ENCODE data around the gene CARTPT. TPM values are rescaled to one million over a fixed set of nuclear protein-coding genes. Genes with fewer than 3 reads are reported as not detected.

Gene CARTPT
- total and polyA plus RNA-seq, 8 donors, result 0.82 TPM; not detected in 7

DNA sequence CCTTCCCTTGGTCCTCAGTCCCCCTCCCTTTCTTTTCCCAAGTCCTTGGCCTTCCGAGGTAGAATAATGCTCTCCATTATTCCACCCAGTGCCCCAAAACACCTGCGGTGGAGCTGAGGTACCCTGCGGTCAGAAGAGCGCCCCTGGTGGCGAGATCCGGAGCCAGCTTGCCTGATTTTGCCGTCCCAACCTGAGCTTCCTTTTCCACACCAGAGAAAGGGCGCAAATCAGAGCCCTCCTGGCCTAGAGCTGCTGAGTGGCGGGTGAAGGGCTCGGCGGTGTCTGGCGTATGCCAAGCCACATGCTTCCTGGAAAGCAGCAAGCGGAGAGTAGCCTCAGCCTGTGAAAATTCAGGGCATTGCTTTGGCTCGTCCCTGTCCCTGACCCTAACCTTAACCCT is 21.1 kb upstream of the CARTPT start:
- 47 to 56% methylated on average over 14 of the region's 14 CpGs for WGBS, 2 donors
- no peak overlapping the region for H3K27ac ChIP-seq
- TF ChIP-seq, protein P1, sequence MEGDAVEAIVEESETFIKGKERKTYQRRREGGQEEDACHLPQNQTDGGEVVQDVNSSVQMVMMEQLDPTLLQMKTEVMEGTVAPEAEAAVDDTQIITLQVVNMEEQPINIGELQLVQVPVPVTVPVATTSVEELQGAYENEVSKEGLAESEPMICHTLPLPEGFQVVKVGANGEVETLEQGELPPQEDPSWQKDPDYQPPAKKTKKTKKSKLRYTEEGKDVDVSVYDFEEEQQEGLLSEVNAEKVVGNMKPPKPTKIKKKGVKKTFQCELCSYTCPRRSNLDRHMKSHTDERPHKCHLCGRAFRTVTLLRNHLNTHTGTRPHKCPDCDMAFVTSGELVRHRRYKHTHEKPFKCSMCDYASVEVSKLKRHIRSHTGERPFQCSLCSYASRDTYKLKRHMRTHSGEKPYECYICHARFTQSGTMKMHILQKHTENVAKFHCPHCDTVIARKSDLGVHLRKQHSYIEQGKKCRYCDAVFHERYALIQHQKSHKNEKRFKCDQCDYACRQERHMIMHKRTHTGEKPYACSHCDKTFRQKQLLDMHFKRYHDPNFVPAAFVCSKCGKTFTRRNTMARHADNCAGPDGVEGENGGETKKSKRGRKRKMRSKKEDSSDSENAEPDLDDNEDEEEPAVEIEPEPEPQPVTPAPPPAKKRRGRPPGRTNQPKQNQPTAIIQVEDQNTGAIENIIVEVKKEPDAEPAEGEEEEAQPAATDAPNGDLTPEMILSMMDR (IDR thresholded peaks at IDR 0.05), result peak in 2 of 4 donors; percentile 17 to 18
- intact Hi-C loops (cut with DNase I), result no loop called here
- H3K4me1 ChIP-seq, result no peaks in the 10 kb centered on the region
- no peaks in the 10 kb centered on the region for H3K9me3 ChIP-seq
- FAIRE-seq (no peak), DNase-seq (no peak), ATAC-seq (no peak)
- no peaks in the 10 kb centered on the region for H3K36me3 ChIP-seq
- no peak overlapping the region for H3K4me3 ChIP-seq
- no peaks in the 10 kb centered on the region for H3K27me3 ChIP-seq

DNA sequence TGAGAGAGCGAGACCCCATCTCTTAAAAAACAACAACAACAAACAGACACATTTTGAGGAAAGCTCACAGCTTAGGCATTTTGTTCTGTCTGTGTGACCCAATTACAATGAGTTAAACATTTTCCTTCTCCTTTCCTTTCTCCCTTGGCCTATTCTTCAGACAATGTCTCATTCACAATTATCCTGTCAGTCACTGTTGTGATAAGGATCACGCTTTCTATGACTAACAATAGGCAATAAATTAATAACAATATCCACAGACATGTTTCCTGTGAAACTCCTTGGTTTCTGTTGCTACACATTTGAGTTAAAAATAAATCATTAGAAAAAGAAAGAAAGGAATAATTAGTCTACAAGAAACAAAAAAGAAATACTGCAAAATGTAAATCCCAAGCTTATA is 19.8 kb upstream of the CARTPT start:
- TF ChIP-seq, protein P1 (IDR thresholded peaks at IDR 0.05), result no peak
- WGBS, 2 donors, result 71 to 73% methylated on average over 2 of the region's 2 CpGs
- Histone ChIP-seq H3K27ac (no peak overlapping the region), H3K36me3 (no peaks in the 10 kb centered on the region), H3K27me3 (no peaks in the 10 kb centered on the region), H3K9me3 (no peaks in the 10 kb centered on the region), H3K4me3 (no peak overlapping the region), H3K4me1 (no peaks in the 10 kb centered on the region)
- ATAC-seq (no peak), DNase-seq (no peak), FAIRE-seq (no peak)
- intact Hi-C loops (cut with DNase I), result no loop called here

DNA sequence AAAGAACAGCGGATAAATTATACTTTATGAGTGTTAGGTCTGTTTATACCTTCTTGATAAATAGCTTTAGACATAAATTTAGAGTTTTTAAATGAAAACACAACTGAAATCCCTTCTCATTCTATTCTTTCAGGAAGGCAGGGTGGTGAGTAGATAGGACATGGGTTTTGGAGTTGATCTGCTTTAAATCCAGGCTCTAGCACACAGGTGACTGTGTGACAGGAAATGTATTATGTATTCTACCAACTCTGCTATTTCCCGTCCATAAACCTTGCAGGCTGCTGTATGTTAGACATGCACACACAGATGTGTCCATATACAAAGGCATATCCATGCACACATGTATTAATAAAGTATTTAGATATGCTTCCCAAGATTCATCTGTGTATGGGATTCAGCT is 19.3 kb upstream of the CARTPT start:
- no peaks in the 10 kb centered on the region for H3K4me1 ChIP-seq
- no peak for FAIRE-seq
- TF ChIP-seq, protein P1 (IDR thresholded peaks at IDR 0.05), result no peak
- no peak overlapping the region for H3K27ac ChIP-seq
- no peak for ATAC-seq
- intact Hi-C loops (cut with DNase I), result no loop called here
- H3K36me3 ChIP-seq, result no peaks in the 10 kb centered on the region
- no peak for DNase-seq
- no peaks in the 10 kb centered on the region for H3K9me3 ChIP-seq
- H3K4me3 ChIP-seq, result no peak overlapping the region
- H3K27me3 ChIP-seq, result no peaks in the 10 kb centered on the region
- 84 to 86% methylated on average over 2 of the region's 2 CpGs for WGBS, 2 donors

DNA sequence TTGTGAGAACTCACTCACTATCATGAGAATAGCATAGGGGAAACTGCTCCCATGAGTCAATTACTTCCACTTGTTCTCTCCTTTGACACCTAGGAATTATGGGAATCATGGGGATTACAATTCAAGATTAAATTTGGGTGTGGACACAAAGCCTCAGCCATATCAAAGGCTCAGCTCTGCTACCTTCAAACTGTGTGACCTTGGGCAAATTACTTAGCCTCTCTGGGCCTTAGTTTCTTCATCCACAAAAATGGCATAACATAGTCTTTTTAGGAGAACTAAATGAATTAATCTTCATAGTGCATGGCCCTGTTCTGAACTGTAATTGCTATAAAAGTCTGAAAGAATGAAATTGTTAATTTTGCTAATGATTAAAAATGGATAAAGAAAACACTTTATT is 18.3 kb upstream of the CARTPT start:
- Histone ChIP-seq H3K4me3 (no peak overlapping the region), H3K36me3 (no peaks in the 10 kb centered on the region), H3K9me3 (no peaks in the 10 kb centered on the region), H3K27me3 (no peaks in the 10 kb centered on the region), H3K4me1 (no peaks in the 10 kb centered on the region), H3K27ac (no peak overlapping the region)
- TF ChIP-seq, protein P1 (IDR thresholded peaks at IDR 0.05), result no peak
- DNase-seq (no peak), FAIRE-seq (no peak), ATAC-seq (no peak)
- intact Hi-C loops (cut with DNase I), result no loop called here

DNA sequence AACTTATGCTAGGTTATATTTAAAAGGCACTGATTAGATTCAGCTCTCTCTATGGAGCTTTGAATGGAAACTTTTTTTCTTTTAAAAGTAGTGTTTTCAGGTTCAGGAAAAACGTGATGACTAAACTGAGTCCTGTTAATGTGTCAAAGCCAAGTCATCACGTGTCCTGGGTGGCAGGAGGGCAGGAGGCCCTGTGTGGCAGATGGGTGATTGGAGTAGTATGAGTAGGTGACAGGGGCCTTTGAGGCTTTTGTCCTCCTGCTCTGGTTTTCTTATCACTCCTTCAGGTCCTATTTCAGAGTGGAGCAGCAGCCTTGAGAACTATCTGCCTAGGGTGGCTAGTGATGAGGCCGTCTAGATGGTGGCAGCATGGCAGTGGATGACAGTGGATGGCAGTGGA is 17.7 kb upstream of the CARTPT start:
- no peaks in the 10 kb centered on the region for H3K27me3 ChIP-seq
- TF ChIP-seq, protein P1 (IDR thresholded peaks at IDR 0.05), result no peak
- intact Hi-C loops (cut with DNase I), result no loop called here
- no peaks in the 10 kb centered on the region for H3K9me3 ChIP-seq
- no peak for DNase-seq
- no peak for FAIRE-seq
- WGBS, 2 donors, result 47 to 58% methylated on average over 3 of the region's 3 CpGs
- no peak for ATAC-seq
- H3K4me3 ChIP-seq, result no peak overlapping the region
- H3K27ac ChIP-seq, result no peak overlapping the region
- no peaks in the 10 kb centered on the region for H3K36me3 ChIP-seq
- no peaks in the 10 kb centered on the region for H3K4me1 ChIP-seq

Measured in pancreas (tissue), 10 donors.